HG03060 (cell line): Measurements from ENCODE around the gene CDC42BPG.

Experiments used
- ATAC-seq: cut with Tn5 transposase; IDR thresholded peaks from one replicate; pipeline ENCODE4 v1.9.1; 2021; ENCODE audit warnings: low read depth, moderate number of reproducible peaks; ENCODE audit not compliant: unreplicated experiment

Gene CDC42BPG

GRCh38 chr11:64793271-64794160 is 50.9 kb downstream of the CDC42BPG start:
- ATAC-seq, result no peak

- no peak for ATAC-seq
These were observed 52.0 kb downstream of the CDC42BPG start for GRCh38 chr11:64792482-64792881.

GRCh38 chr11:64791781-64792291 is 52.6 kb downstream of the CDC42BPG start:
- ATAC-seq, result no peak

- no peak for ATAC-seq
These were observed 54.0 kb downstream of the CDC42BPG start for GRCh38 chr11:64790205-64791095.

GRCh38 chr11:64789331-64790204 is 54.9 kb downstream of the CDC42BPG start:
- no peak for ATAC-seq

GRCh38 chr11:64788321-64789215 is 55.9 kb downstream of the CDC42BPG start:
- ATAC-seq, result no peak

GRCh38 chr11:64787526-64788320 is 56.7 kb downstream of the CDC42BPG start:
- no peak for ATAC-seq

- ATAC-seq, result no peak
These were observed 58.1 kb downstream of the CDC42BPG start for GRCh38 chr11:64786308-64786707.

GRCh38 chr11:64784813-64785581 is 59.5 kb downstream of the CDC42BPG start:
- ATAC-seq, result no peak

GRCh38 chr11:64778473-64779298 is 65.8 kb downstream of the CDC42BPG start, which contains the start of gene SF1:
Gene SF1, minus strand, starts transcription at chr11:64778542. Its CDS starts 150 bp downstream, at chr11:64778392.
- peak; percentile 64 for ATAC-seq

GRCh38 chr11:64778223-64778472 is 66.3 kb downstream of the CDC42BPG start:
- ATAC-seq, result no peak

GRCh38 chr11:64777449-64778222 is 66.8 kb downstream of the CDC42BPG start:
- no peak for ATAC-seq

- ATAC-seq, result no peak
These were observed 67.6 kb downstream of the CDC42BPG start for GRCh38 chr11:64776875-64777274.

- no peak for ATAC-seq
These were observed 68.0 kb downstream of the CDC42BPG start for GRCh38 chr11:64776425-64776824.

GRCh38 chr11:64774144-64774543 is 70.3 kb downstream of the CDC42BPG start:
- no peak for ATAC-seq
